Peyer's patch (tissue), 4 donors: Measurements from ENCODE around the gene SDE2.

Experiments
- CTCF ChIP-seq, 6 experiments: fragments of 450-650 bp in 4 of 6; fragments of 200-600 bp in 2 of 6; sonication (generic) in 1 of 6; IDR thresholded peaks; one replicate each; pipeline ENCODE4 v1.5.1; 2017 to 2019; ENCODE audit warnings: antibody characterized with exemption in 6 of 6, mild to moderate bottlenecking in 3 of 6, moderate library complexity in 1 of 6
- POLR2A ChIP-seq, 2 donors: fragments of 450-650 bp; IDR thresholded peaks; one replicate each; pipeline ENCODE4 v1.5.1; 2017; ENCODE audit warnings: antibody characterized with exemption in 2 of 2, mild to moderate bottlenecking in 2 of 2, moderate library complexity in 2 of 2

GRCh38 chr1:225941187-225941941, 57.8 kb downstream of the SDE2 start, which contains the start of gene LEFTY2:
- TF ChIP-seq POLR2A (IDR thresholded peaks at IDR 0.05) (no peak), CTCF (IDR thresholded peaks at IDR 0.05) (no peak)
